GM21737 (cell line): ENCODE data around the gene MACF1.

Experiments used
- ATAC-seq: cut with Tn5 transposase; IDR thresholded peaks from one replicate; pipeline ENCODE4 v1.9.1; 2021; ENCODE audit warnings: mild to moderate bottlenecking, moderate library complexity; ENCODE audit not compliant: unreplicated experiment

MACF1 gene

GRCh38 chr1:39391691-39392679 lies 187.5 kb downstream of the MACF1 start:
- no peak for ATAC-seq

GRCh38 chr1:39392851-39393573 lies 188.5 kb downstream of the MACF1 start:
- ATAC-seq = no peak

- ATAC-seq = no peak
These were observed 189.2 kb downstream of the MACF1 start for GRCh38 chr1:39393645-39394044.

GRCh38 chr1:39394059-39394458 lies 189.6 kb downstream of the MACF1 start:
- ATAC-seq = no peak

- ATAC-seq = no peak
These were observed 190.1 kb downstream of the MACF1 start for GRCh38 chr1:39394598-39394997.

- no peak for ATAC-seq
These were observed 190.9 kb downstream of the MACF1 start for GRCh38 chr1:39395357-39395831.

- no peak for ATAC-seq
These were observed 192.2 kb downstream of the MACF1 start for GRCh38 chr1:39396671-39397070.

GRCh38 chr1:39397487-39397886 lies 193.0 kb downstream of the MACF1 start:
- no peak for ATAC-seq

- no peak for ATAC-seq
These were observed 194.0 kb downstream of the MACF1 start for GRCh38 chr1:39398278-39399021.

GRCh38 chr1:39401106-39401505 lies 196.6 kb downstream of the MACF1 start:
- no peak for ATAC-seq

- no peak for ATAC-seq
These were observed 200.4 kb downstream of the MACF1 start for GRCh38 chr1:39404876-39405275.

- ATAC-seq = no peak
These were observed 200.9 kb downstream of the MACF1 start for GRCh38 chr1:39405358-39405757.

- ATAC-seq = no peak
These were observed 202.3 kb downstream of the MACF1 start for GRCh38 chr1:39406533-39407450.

GRCh38 chr1:39407510-39407895 lies 203.0 kb downstream of the MACF1 start:
- ATAC-seq = no peak

- no peak for ATAC-seq
These were observed 203.6 kb downstream of the MACF1 start for GRCh38 chr1:39407896-39408640.

- ATAC-seq = peak; percentile 74
These were observed 204.2 kb downstream of the MACF1 start for GRCh38 chr1:39408641-39409054.

- peak; percentile 18 for ATAC-seq
These were observed 204.7 kb downstream of the MACF1 start for GRCh38 chr1:39409055-39409816.

- no peak for ATAC-seq
These were observed 206.5 kb downstream of the MACF1 start for GRCh38 chr1:39410915-39411436.
